Activated T-cell treated with anti-CD3 and anti-CD28 coated beads for 24 hours (primary cell): Measurements from ENCODE around the gene GPNMB.
A peak's percentile ranks its signal among the peaks of the same experiment; 100 is the strongest.

Experiments
- DNase-seq: peaks from one replicate; pipeline ENCODE4 v3.0.0-alpha.2; 2020; ENCODE audit warnings: low read depth

The GPNMB gene

GRCh38 chr7:23230641-23231101 lies 15.9 kb upstream of the GPNMB start:
- DNase-seq = no peak

GRCh38 chr7:23232966-23233365 lies 13.6 kb upstream of the GPNMB start:
- no peak for DNase-seq

GRCh38 chr7:23234569-23235296 lies 11.8 kb upstream of the GPNMB start:
- DNase-seq = no peak

GRCh38 chr7:23235813-23236221 lies 10.8 kb upstream of the GPNMB start:
- no peak for DNase-seq

- DNase-seq = no peak
These were observed 9.6 kb upstream of the GPNMB start for GRCh38 chr7:23237000-23237399.

- DNase-seq = no peak
These were observed 7.5 kb upstream of the GPNMB start for GRCh38 chr7:23238983-23239652.

- no peak for DNase-seq
These were observed 6.9 kb upstream of the GPNMB start for GRCh38 chr7:23239698-23240097.

- no peak for DNase-seq
These were observed 4.3 kb upstream of the GPNMB start for GRCh38 chr7:23242321-23242720.

GRCh38 chr7:23242935-23243334 lies 3.6 kb upstream of the GPNMB start:
- no peak for DNase-seq

GRCh38 chr7:23247046-23247602 lies 549 bp downstream of the GPNMB start:
- no peak for DNase-seq

- no peak for DNase-seq
These were observed 1.2 kb downstream of the GPNMB start for GRCh38 chr7:23247603-23248335.

GRCh38 chr7:23249486-23249885 lies 2.9 kb downstream of the GPNMB start:
- no peak for DNase-seq

- DNase-seq = no peak
These were observed 7.6 kb downstream of the GPNMB start for GRCh38 chr7:23254051-23254681.

- no peak for DNase-seq
These were observed 10.2 kb downstream of the GPNMB start for GRCh38 chr7:23256731-23257130.

- no peak for DNase-seq
These were observed 13.8 kb downstream of the GPNMB start for GRCh38 chr7:23260371-23260770.

GRCh38 chr7:23261843-23262452 lies 15.4 kb downstream of the GPNMB start:
- peak; percentile 34 for DNase-seq

GRCh38 chr7:23264916-23265458 lies 18.4 kb downstream of the GPNMB start:
- no peak for DNase-seq

- no peak for DNase-seq
These were observed 20.3 kb downstream of the GPNMB start for GRCh38 chr7:23266918-23267317.

GRCh38 chr7:23267357-23267756 lies 20.8 kb downstream of the GPNMB start:
- no peak for DNase-seq

GRCh38 chr7:23268167-23268566 lies 21.6 kb downstream of the GPNMB start:
- no peak for DNase-seq

- no peak for DNase-seq
These were observed 22.2 kb downstream of the GPNMB start for GRCh38 chr7:23268746-23269145.
